T follicular helper cell (primary cell): ENCODE data around the gene SEC14L1.
"Not testable (repeated sequence)": the region's sequence is repeated elsewhere in the genome, so short reads cannot be mapped to it uniquely, and the experiment has no call there.

ENCODE experiments used
- DNase-seq: peaks from one replicate; pipeline ENCODE4 v3.0.0-alpha.2; 2020; ENCODE audit warnings: low read depth

Gene SEC14L1

GRCh38 chr17:77237232-77238008 is 96.7 kb downstream of the SEC14L1 start:
- DNase-seq: no peak

DNA sequence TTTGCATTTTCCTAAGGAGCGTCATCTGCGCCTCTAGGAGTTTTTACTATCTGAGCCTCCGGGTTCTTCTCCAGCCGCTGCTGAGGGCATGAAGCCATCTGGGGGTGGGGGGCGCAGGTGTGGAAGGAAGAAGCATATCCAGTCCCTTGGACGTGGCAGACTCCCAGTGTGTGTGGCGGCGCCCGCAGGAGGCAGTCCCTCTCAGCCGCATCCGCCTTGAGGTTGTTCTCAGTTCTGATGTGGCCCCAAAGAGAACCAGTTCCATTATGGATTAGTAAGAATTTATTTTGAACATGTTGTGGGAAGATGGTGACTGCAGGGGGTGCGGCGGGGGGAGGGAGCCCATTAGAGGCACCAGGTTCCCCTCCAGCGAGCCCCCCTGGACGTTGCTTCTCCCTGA is 100.2 kb downstream of the SEC14L1 start:
- DNase-seq: no peak

GRCh38 chr17:77242118-77242851 is 101.5 kb downstream of the SEC14L1 start:
- DNase-seq: no peak

GRCh38 chr17:77245162-77245926 is 104.6 kb downstream of the SEC14L1 start:
- no peak for DNase-seq

GRCh38 chr17:77246110-77247047 is 105.6 kb downstream of the SEC14L1 start:
- no peak for DNase-seq

- DNase-seq: peak; percentile 82
Observed at GRCh38 chr17:77247048-77247541, 106.3 kb downstream of the SEC14L1 start.

GRCh38 chr17:77247609-77248008 is 106.8 kb downstream of the SEC14L1 start:
- no peak for DNase-seq

GRCh38 chr17:77248216-77249114 is 107.7 kb downstream of the SEC14L1 start:
- no peak for DNase-seq

GRCh38 chr17:77251622-77252183 is 110.9 kb downstream of the SEC14L1 start:
- no peak for DNase-seq

- not testable (repeated sequence) for DNase-seq
Observed at GRCh38 chr17:77252306-77252705, 111.5 kb downstream of the SEC14L1 start.

DNA sequence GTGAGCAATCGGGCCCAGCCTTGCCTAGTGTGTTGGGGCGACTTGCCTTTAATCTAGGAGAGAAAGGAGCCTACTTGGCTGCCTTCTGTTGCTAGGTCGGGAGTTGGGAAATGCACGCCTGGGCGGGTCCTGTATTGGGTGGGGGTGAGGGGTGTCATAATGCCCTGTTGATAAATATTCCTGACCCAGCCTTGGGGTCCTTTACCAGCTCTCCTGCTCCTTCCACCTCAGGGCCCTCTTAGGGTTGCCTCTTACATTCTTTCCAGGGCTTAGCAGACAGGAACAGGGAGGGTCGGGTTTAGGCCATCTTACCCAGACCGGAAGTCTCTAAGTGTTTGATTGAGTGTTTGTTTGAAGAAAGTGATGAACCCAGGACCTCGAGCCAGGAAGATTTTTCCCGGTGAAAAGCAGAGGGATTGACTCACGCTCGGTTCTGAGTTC is 112.9 kb downstream of the SEC14L1 start:
- no peak for DNase-seq

DNA sequence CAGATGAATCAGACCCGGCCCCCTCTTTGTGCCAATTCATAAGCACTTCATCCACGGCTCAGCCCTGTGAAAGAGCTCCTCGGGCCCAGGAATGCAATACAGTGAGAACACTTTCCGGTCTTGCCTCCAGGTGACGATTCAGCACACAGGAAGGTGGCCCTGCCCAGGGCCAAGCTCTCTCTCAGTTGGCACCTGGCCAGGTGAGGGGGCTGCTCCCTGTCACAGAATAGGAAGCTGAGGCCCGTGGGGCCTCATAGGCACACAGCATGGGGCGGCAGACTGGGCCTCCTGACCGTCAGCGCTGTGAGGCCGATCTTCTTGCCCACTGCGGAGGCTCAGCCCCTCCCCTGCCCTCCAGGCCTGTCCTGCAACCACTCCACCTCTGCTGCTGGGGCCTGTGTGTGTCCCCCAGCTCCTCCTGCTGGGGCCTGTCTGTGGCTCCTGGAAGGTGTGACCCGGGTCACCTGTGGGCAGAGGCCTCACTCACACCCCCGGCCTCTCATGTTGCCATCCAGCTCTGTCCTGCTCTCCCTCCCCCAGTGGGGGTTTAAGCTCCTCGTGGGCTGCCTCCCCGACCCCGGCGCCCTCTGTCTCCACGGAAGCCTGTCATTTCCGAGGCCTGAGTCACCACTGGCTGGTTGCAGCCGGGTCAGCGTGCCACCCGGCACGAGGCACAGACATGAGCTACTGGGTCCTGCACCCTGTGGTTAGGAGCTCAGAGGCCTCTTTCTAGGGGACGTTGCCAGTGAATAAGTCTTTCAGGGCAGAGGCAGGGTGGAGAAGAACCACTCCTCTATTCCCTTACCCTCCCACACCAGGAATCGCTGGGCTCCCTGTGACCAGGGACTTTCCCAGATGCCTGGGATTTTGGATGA is 114.4 kb downstream of the SEC14L1 start:
- no peak for DNase-seq

- not testable (repeated sequence) for DNase-seq
Observed at GRCh38 chr17:77255970-77256369, 115.2 kb downstream of the SEC14L1 start.

GRCh38 chr17:77256710-77257109 is 115.9 kb downstream of the SEC14L1 start:
- no peak for DNase-seq

DNA sequence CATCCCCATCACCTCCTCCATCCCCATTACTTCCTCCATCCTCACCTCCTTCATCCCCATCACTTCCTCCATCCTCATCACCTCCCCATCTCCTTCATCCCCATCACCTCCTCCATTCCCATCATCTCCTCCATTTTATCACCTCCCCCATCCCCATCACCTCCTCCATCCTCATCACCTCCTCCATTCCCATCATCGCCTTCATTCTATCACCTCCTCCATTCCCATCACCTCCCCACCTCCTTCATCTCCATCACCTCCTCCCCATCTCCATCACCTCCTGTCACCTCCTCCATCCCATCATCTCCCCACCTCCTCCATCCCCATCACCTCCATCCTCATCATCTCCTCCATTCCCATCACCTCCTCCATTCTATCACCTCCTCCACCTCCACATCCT is 116.4 kb downstream of the SEC14L1 start:
- DNase-seq: no peak

DNA sequence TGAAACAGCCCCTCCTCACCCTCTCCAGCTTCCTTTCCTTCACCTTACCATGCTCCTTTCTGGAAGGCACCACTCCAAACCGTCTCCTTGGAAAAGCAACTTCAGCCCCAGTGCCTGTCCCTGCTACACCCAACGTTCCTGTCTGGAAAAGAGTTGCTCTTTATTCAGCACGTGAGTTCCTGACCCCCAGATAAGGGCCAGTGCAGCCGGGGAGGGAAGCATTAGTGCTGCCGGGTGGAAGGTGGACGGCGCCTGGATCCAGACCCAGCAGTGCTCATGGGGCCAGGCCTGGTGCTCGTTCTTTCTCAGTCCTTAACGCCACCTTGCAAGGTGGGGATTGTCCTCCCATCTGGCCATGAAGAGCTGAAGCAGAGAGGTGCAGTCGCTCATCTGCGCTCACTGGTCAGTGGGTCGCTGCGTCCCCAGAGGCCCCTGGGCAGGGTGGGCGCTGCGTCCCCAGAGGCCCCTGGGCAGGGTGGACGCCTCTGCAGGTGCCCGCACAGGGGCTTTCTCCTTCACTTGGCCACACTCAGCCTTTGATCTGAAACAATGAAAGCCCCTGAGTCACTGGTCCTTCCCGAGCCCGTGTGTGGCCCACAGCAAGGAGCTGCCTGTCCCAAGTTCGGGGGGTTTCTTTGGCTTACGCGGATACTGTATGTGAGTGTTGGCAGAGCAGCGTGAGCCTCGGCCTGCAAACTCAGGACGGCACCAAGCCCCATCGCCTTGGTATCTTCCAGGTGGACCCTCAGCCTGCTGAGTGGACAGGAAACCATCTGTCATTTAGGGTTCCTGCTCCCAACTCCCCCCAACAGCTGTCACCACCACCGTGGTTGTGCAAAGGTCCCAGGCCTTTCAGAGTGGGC is 117.1 kb downstream of the SEC14L1 start:
- no peak for DNase-seq

GRCh38 chr17:77258638-77259037 is 117.9 kb downstream of the SEC14L1 start:
- no peak for DNase-seq
